Neural cell (in vitro differentiated cells): ENCODE data around the gene ZNF692.

ENCODE experiments used
- CTCF ChIP-seq: fragments of 450-650 bp; IDR thresholded peaks from 2 replicates; pipeline ENCODE4 v1.5.1; 2014; ENCODE audit warnings: antibody characterized with exemption, mild to moderate bottlenecking, moderate library complexity; ENCODE audit not compliant: poor library complexity, severe bottlenecking
- POLR2AphosphoS5 ChIP-seq: IDR thresholded peaks from 2 replicates; pipeline ENCODE4 v1.6.1; 2012
- REST ChIP-seq: IDR thresholded peaks from 2 replicates; pipeline ENCODE4 v1.6.1; 2012; ENCODE audit warnings: borderline replicate concordance
- TAF1 ChIP-seq: IDR thresholded peaks from 2 replicates; pipeline ENCODE4 v1.6.1; 2012; ENCODE audit warnings: low read depth

DNA sequence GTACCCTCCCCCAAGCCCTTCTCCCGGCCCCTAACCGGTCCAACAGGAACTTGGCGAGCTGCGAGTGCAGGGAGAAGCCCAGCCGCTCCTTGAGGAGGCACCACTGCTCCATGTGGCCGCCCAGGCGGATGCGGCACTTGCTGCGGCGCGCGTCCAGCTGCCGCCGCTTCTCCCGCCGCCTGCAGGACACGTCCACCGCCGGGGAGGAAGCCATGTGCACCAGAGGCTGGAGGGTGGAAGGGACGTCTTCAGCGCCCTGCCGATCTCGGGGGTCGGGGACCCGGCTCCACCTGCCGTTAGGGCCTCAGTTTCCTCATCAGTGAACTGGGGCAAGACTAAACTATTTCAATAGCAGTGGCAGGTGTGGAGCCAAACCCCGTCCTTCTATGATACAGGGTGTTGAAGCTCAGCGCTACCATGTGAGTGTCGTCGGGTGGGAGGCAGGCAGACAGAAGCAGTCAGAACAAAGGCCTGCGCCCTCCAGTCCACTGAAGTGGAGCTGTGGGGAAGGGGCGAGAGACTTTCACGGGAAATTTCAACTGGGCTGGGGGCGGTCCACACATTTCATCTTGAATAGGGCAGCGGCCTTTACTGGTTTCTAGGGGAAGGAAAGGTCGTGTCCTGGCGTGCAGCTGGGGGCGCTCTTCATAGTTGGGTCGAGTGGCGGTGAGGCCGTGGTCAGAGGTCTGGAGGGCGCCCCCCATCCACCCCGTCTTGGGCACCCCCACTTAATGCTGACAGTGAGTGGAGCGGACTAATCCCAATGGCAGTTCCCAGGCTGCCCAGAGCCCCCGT, 592 bp downstream of the ZNF692 start:
- TF ChIP-seq POLR2AphosphoS5, result peak; percentile 38
- peak; percentile 67 for TF ChIP-seq CTCF
- no peak for TF ChIP-seq REST
- peak; percentile 47 for TF ChIP-seq TAF1
